K562 (cell line): Measurements from ENCODE around the gene ANKRD24. TPM values are rescaled to one million over a fixed set of nuclear protein-coding genes. Genes with fewer than 3 reads are reported as not detected.

Experiments used
- ATF7 ChIP-seq: fragments of 450-650 bp; IDR thresholded peaks from 2 replicates; pipeline ENCODE4 v1.7.1; 2014; ENCODE audit warnings: mild to moderate bottlenecking, moderate library complexity
- BRF1 ChIP-seq: IDR thresholded peaks from 3 replicates; pipeline ENCODE4 v1.6.1; 2011; ENCODE audit warnings: borderline replicate concordance, mild to moderate bottlenecking; ENCODE audit not compliant: insufficient read length; ENCODE audit errors: extremely low read depth
- FOXJ2 ChIP-seq: fragments of 200-800 bp; sonication (Bioruptor generic); IDR thresholded peaks from 2 replicates; pipeline ENCODE4 v1.6.1; 2016; ENCODE audit warnings: missing genetic modification characterization, missing compliant biosample characterization
- HDAC2 ChIP-seq: fragments of 450-650 bp; IDR thresholded peaks from 2 replicates; pipeline ENCODE4 v1.6.1; 2016; ENCODE audit warnings: mild to moderate bottlenecking
- HMG20A ChIP-seq: fragments of 450-650 bp; formaldehyde crosslinking; conservative IDR thresholded peaks from 2 replicates; pipeline ENCODE4 v1.4.0; 2020; ENCODE audit warnings: mild to moderate bottlenecking, mixed read lengths
- KAT7 ChIP-seq: sonication (generic); formaldehyde crosslinking; IDR thresholded peaks from 2 replicates; pipeline ENCODE4 v1.8.0; 2022; ENCODE audit warnings: missing genetic modification reagents, mild to moderate bottlenecking, borderline replicate concordance
- KDM5B ChIP-seq: fragments of 200-600 bp; sonication (generic); IDR thresholded peaks from 2 replicates; pipeline ENCODE4 v1.6.1; 2012; ENCODE audit warnings: low read depth, mild to moderate bottlenecking, moderate library complexity, low read length, control low read depth, inconsistent platforms; ENCODE audit not compliant: insufficient replicate concordance
- MAFK ChIP-seq: IDR thresholded peaks from 2 replicates; pipeline ENCODE4 v1.6.1; 2011; ENCODE audit warnings: low read length, improper control_type of control experiment
- MCM2 ChIP-seq: fragments of 450-650 bp; IDR thresholded peaks from 2 replicates; pipeline ENCODE4 v1.6.1; 2017; ENCODE audit warnings: low read depth, mild to moderate bottlenecking
- MTF1 ChIP-seq: fragments of 250-450 bp; sonication (Bioruptor Pico); IDR thresholded peaks from 2 replicates; pipeline ENCODE4 v1.9.0; 2021; ENCODE audit warnings: moderate library complexity, mild to moderate bottlenecking, inconsistent platforms, borderline replicate concordance
- NONO ChIP-seq, 2 experiments: fragments of 200-400 bp in 1 of 2; fragments of 450-650 bp in 1 of 2; formaldehyde crosslinking in 1 of 2; IDR thresholded peaks; 2 replicates each; pipeline ENCODE4 v1.6.1; 2017; ENCODE audit warnings: low read depth in 2 of 2, mild to moderate bottlenecking in 2 of 2, moderate library complexity in 2 of 2, low read length in 1 of 2
- PCBP1 ChIP-seq: fragments of 200-400 bp; formaldehyde crosslinking; IDR thresholded peaks from 2 replicates; pipeline ENCODE4 v1.6.1; 2018; ENCODE audit warnings: mild to moderate bottlenecking, low read depth, low read length; ENCODE audit not compliant: poor library complexity, severe bottlenecking
- POLR2B ChIP-seq: fragments of 450-650 bp; IDR thresholded peaks from 2 replicates; pipeline ENCODE4 v1.6.1; 2018; ENCODE audit warnings: low read depth; ENCODE audit not compliant: partially characterized antibody
- PTRF ChIP-seq: fragments of 450-650 bp; IDR thresholded peaks from 2 replicates; pipeline ENCODE4 v1.6.1; 2016; ENCODE audit warnings: mild to moderate bottlenecking, missing genetic modification characterization, missing compliant biosample characterization
- PTTG1 ChIP-seq: fragments of 450-650 bp; IDR thresholded peaks from 2 replicates; pipeline ENCODE4 v1.6.1; 2016; ENCODE audit warnings: low read depth, mild to moderate bottlenecking, missing genetic modification characterization, missing compliant biosample characterization
- RAD21 ChIP-seq, 2 experiments: fragments of 250-450 bp in 1 of 2; fragments of 450-650 bp in 1 of 2; sonication (Bioruptor Pico) in 1 of 2; formaldehyde crosslinking in 1 of 2; IDR thresholded peaks in 1 of 2; conservative IDR thresholded peaks in 1 of 2; 2 replicates each; pipeline versions ENCODE4 v1.4.0 to v1.8.0; 2020 to 2022; ENCODE audit warnings: mild to moderate bottlenecking in 2 of 2, moderate library complexity in 1 of 2
- SMAD1 ChIP-seq: fragments of 150-350 bp; IDR thresholded peaks from 2 replicates; pipeline ENCODE4 v1.6.1; 2014; ENCODE audit warnings: low read length, low read depth; ENCODE audit not compliant: partially characterized antibody
- TRIM24 ChIP-seq, 2 experiments: fragments of 450-650 bp; IDR thresholded peaks; 2 replicates each; pipeline ENCODE4 v1.6.1; 2016
- ZBED1 ChIP-seq: IDR thresholded peaks from 2 replicates; pipeline ENCODE4 v1.6.1; 2014
- ZKSCAN3 ChIP-seq: fragments of 250-450 bp; sonication (Bioruptor Pico); IDR thresholded peaks from 2 replicates; pipeline ENCODE4 v1.4.0; 2020
- ZNF232 ChIP-seq: sonication (generic); formaldehyde crosslinking; IDR thresholded peaks from 2 replicates; pipeline ENCODE4 v1.8.0; 2022; ENCODE audit warnings: mild to moderate bottlenecking, missing genetic modification reagents
- ZNF384 ChIP-seq: IDR thresholded peaks from 2 replicates; pipeline ENCODE4 v1.6.1; 2012; ENCODE audit warnings: low read depth, low read length, improper control_type of control experiment
- ZNF445 ChIP-seq: fragments of 250-450 bp; sonication (Bioruptor Pico); IDR thresholded peaks from 2 replicates; pipeline ENCODE4 v1.4.0; 2020; ENCODE audit warnings: low read depth, mild to moderate bottlenecking, moderate library complexity
- polyA plus RNA-seq, 8 experiments: library from polyadenylated mRNA; depleted of rRNA in 4 of 8; stranded (reverse) in 5 of 8; unstranded in 3 of 8; fragments of >200 nt; fragmentation: Nextera tagmentation in 2 of 8; fragmentation: Illumina TruSeq in 1 of 8; extraction: Ambion mirVana in 2 of 8; extraction: Trizol in 1 of 8; gene quantifications; 2 replicates each; pipeline versions ENCODE4 v1.2.1 to v1.2.3, GENCODE V29; 2011 to 2014; ENCODE audit warnings: inconsistent platforms in 1 of 8, missing spikeins in 1 of 8
- total RNA-seq, 7 experiments: library from RNA; depleted of rRNA in 6 of 7; stranded (reverse); fragments of >200 nt in 6 of 7; fragmentation: Illumina TruSeq in 2 of 7; extraction: Trizol in 2 of 7; gene quantifications; 2 replicates each; pipeline versions ENCODE4 v1.2.1 to v1.2.3, GENCODE V29; 2011 to 2021; ENCODE audit warnings: low replicate concordance in 1 of 7
- TF ChIP-seq, protein P1 (sequence below): sonication (generic); IDR thresholded peaks from 2 replicates; pipeline ENCODE4 v1.6.1; 2016
- TF ChIP-seq, protein P2 (sequence below): fragments of 450-650 bp; IDR thresholded peaks from 2 replicates; pipeline ENCODE4 v1.6.1; 2016; ENCODE audit warnings: borderline replicate concordance
- TF ChIP-seq, protein P3 (sequence below): sonication (generic); formaldehyde crosslinking; IDR thresholded peaks from 2 replicates; pipeline ENCODE4 v1.8.0; 2022; ENCODE audit warnings: mild to moderate bottlenecking, missing genetic modification reagents

The ANKRD24 gene
- total and polyA plus RNA-seq, 9 of the 15 experiments (the other 6 are each of a cell fraction or from before 2014, with no cell fraction given): 0.07 to 0.12 (median 0.09) TPM; not detected in 5

DNA sequence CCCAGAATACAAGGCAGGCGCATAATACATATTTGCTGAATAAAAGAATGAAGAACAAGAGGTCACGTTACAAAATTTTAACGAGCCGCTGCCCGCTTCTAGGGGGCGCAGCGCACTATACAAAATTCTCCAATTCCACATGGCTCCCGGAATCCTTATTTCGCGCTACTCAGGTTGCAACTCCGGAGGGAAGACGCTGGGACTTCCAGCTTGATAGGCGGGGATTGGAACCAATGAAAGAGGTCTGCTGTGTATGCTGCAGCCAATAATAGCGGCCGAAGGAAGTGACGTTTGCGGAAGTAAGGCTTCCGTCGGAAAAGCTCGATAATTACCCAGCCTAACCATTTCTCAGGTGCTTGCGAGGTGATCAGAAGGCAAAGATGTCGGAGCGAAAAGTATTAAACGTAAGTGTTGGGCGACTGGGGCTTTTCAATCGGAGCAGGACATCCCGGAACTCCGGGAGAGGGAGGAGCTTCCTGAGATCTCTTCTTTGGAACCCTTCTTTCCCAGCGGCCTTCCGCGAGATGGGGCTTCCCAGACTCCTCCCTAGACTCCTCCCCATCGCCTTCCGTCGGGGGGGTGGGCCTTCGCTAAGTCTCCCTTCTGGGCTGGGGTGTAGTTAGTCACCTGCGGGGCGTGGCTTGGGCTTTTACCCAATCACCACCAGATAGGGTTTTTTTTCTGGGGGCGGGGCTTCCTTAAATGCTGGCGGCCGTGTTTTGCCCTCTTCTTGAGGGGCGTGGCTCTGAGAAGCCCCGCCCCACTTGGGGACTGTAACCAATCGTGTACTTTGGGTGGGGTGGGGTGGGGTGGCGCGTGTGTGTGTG is 64.5 kb downstream of the ANKRD24 start, which contains the start of gene YJU2 (continued):
- TF ChIP-seq RAD21 (CRISPR knock-in tag; conservative IDR thresholded peaks at IDR 0.05 in 1 of 2, IDR thresholded peaks at IDR 0.05 in 1 of 2) (peak; percentile 44 to 59; a peak in 3 of 4 replicates), NONO (IDR thresholded peaks at IDR 0.05; ENCODE audit: low read depth in 2 of 2, low read length in 1 of 2) (no peak), ZBED1 (no peak; the same call in 1 of the 2 replicates), KAT7 (CRISPR knock-in tag) (no peak; the same call in 1 of the 2 replicates), TRIM24 (IDR thresholded peaks at IDR 0.05) (peak in 1 of 2 experiments; percentile 99; a peak in 2 of 4 replicates), HMG20A (CRISPR knock-in tag) (no peak), MAFK (no peak), ZNF232 (CRISPR knock-in tag) (no peak), PTRF (no peak), KDM5B (peak; percentile 29), BRF1 (no peak), PCBP1 (no peak), ZNF384 (peak; percentile 95), PTTG1 (tag) (no peak), POLR2B (peak; percentile 72), MTF1 (no peak), HDAC2 (peak; percentile 67), ATF7 (peak; percentile 92), MCM2 (no peak), FOXJ2 (peak; percentile 69; the same call in 1 of the 2 replicates), SMAD1 (peak; percentile 42), ZNF445 (CRISPR knock-in tag) (no peak), ZKSCAN3 (no peak)
- TF ChIP-seq, protein P1, sequence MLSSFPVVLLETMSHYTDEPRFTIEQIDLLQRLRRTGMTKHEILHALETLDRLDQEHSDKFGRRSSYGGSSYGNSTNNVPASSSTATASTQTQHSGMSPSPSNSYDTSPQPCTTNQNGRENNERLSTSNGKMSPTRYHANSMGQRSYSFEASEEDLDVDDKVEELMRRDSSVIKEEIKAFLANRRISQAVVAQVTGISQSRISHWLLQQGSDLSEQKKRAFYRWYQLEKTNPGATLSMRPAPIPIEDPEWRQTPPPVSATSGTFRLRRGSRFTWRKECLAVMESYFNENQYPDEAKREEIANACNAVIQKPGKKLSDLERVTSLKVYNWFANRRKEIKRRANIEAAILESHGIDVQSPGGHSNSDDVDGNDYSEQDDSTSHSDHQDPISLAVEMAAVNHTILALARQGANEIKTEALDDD: peak; percentile 96
- TF ChIP-seq, protein P2, sequence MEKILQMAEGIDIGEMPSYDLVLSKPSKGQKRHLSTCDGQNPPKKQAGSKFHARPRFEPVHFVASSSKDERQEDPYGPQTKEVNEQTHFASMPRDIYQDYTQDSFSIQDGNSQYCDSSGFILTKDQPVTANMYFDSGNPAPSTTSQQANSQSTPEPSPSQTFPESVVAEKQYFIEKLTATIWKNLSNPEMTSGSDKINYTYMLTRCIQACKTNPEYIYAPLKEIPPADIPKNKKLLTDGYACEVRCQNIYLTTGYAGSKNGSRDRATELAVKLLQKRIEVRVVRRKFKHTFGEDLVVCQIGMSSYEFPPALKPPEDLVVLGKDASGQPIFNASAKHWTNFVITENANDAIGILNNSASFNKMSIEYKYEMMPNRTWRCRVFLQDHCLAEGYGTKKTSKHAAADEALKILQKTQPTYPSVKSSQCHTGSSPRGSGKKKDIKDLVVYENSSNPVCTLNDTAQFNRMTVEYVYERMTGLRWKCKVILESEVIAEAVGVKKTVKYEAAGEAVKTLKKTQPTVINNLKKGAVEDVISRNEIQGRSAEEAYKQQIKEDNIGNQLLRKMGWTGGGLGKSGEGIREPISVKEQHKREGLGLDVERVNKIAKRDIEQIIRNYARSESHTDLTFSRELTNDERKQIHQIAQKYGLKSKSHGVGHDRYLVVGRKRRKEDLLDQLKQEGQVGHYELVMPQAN: peak; percentile 54; the same call in 1 of the 2 replicates
- TF ChIP-seq, protein P3, sequence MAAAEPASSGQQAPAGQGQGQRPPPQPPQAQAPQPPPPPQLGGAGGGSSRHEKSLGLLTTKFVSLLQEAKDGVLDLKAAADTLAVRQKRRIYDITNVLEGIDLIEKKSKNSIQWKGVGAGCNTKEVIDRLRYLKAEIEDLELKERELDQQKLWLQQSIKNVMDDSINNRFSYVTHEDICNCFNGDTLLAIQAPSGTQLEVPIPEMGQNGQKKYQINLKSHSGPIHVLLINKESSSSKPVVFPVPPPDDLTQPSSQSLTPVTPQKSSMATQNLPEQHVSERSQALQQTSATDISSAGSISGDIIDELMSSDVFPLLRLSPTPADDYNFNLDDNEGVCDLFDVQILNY (CRISPR knock-in tag): no peak
